ENCODE results near the gene RBMS1. TPM values are rescaled to one million over a fixed set of nuclear protein-coding genes. Genes with fewer than 3 reads are reported as not detected.

Gene RBMS1
- total and polyA plus RNA-seq, 2 of the 13 experiments (the other 11 are each of a cell fraction or from before 2014, with no cell fraction given) = 55.5 to 110 TPM

- TF ChIP-seq XRCC5 (optimal IDR thresholded peaks at IDR 0.05; ENCODE audit: low read length) (peak; percentile 10), POLR2A (IDR thresholded peaks at IDR 0.05; ENCODE audit: insufficient read depth in 1 of 2, low read depth in 2 of 2, low read length in 2 of 2) (peak; percentile 87 to 95), ZBTB49 (CRISPR knock-in tag; IDR thresholded peaks at IDR 0.05; ENCODE audit: borderline replicate concordance) (no peak), NCOR1 (IDR thresholded peaks at IDR 0.05; ENCODE audit: borderline replicate concordance, low read length) (peak; percentile 97), ZFX (CRISPR knock-in tag; IDR thresholded peaks at IDR 0.05; ENCODE audit: low read depth) (peak; percentile 65), GZF1 (CRISPR knock-in tag; IDR thresholded peaks at IDR 0.05) (no peak), ZNF496 (CRISPR knock-in tag; IDR thresholded peaks at IDR 0.05; ENCODE audit: insufficient replicate concordance) (no peak), ZNF432 (CRISPR knock-in tag; IDR thresholded peaks at IDR 0.05; ENCODE audit: borderline replicate concordance) (no peak), DDIT3 (CRISPR knock-in tag; IDR thresholded peaks at IDR 0.05) (no peak; the same call in 1 of the 2 replicates), SSRP1 (CRISPR knock-in tag; IDR thresholded peaks at IDR 0.05) (0 out of 2 replicates have a peak, but pooled peaks have one; percentile 32), CEBPB (IDR thresholded peaks at IDR 0.05; ENCODE audit: borderline replicate concordance, low read depth, low read length) (peak; percentile 83), ZNF704 (CRISPR knock-in tag; IDR thresholded peaks at IDR 0.05; ENCODE audit: borderline replicate concordance) (no peak), ZNF775 (CRISPR knock-in tag; IDR thresholded peaks at IDR 0.05; ENCODE audit: borderline replicate concordance) (0 out of 2 replicates have a peak, but pooled peaks have one; percentile 44), ZNF674 (CRISPR knock-in tag; IDR thresholded peaks at IDR 0.05; ENCODE audit: low read depth) (no peak), ZNF34 (CRISPR knock-in tag; IDR thresholded peaks at IDR 0.05; ENCODE audit: borderline replicate concordance) (no peak; the same call in 1 of the 2 replicates), ASH2L (IDR thresholded peaks at IDR 0.05; ENCODE audit: insufficient read length, low read depth, low read length) (peak; percentile 97), ADNP (CRISPR knock-in tag; IDR thresholded peaks at IDR 0.05) (no peak), ZNF83 (CRISPR knock-in tag; IDR thresholded peaks at IDR 0.05; ENCODE audit: borderline replicate concordance) (no peak), ZNF333 (CRISPR knock-in tag; IDR thresholded peaks at IDR 0.05; ENCODE audit: borderline replicate concordance) (peak; percentile 90; the same call in 1 of the 2 replicates), ZNF484 (CRISPR knock-in tag; IDR thresholded peaks at IDR 0.05; ENCODE audit: borderline replicate concordance, low read depth) (no peak), HES4 (CRISPR knock-in tag; IDR thresholded peaks at IDR 0.05; ENCODE audit: borderline replicate concordance) (no peak; the same call in 1 of the 2 replicates), IRX3 (CRISPR knock-in tag; IDR thresholded peaks at IDR 0.05; ENCODE audit: borderline replicate concordance, low read depth) (peak; percentile 94), SNAI1 (CRISPR knock-in tag; IDR thresholded peaks at IDR 0.05; ENCODE audit: borderline replicate concordance) (no peak), HNRNPLL (IDR thresholded peaks at IDR 0.05; ENCODE audit: low read depth, low read length, poor library complexity, severe bottlenecking) (peak; percentile 66), ZFAT (CRISPR knock-in tag; conservative IDR thresholded peaks at IDR 0.05) (0 out of 2 replicates have a peak, but pooled peaks have one; percentile 27)
Observed at GRCh38 chr2:160492401-160493226, 993 bp downstream of the RBMS1 start (continued).

Data from HepG2 (cell line).